Stimulated activated CD4-positive, alpha-beta T cell treated with anti-CD3 and anti-CD28 coated beads, Interleukin-4, amount 100 ng/mL, for 1 hour (primary cell): ENCODE results near the gene NTSR1.

ENCODE experiments used
- DNase-seq: peaks from one replicate; pipeline ENCODE4 v3.0.0-alpha.2; 2020

Gene NTSR1

GRCh38 chr20:62726716-62727583 is 18.3 kb downstream of the NTSR1 start:
- no peak for DNase-seq

DNA sequence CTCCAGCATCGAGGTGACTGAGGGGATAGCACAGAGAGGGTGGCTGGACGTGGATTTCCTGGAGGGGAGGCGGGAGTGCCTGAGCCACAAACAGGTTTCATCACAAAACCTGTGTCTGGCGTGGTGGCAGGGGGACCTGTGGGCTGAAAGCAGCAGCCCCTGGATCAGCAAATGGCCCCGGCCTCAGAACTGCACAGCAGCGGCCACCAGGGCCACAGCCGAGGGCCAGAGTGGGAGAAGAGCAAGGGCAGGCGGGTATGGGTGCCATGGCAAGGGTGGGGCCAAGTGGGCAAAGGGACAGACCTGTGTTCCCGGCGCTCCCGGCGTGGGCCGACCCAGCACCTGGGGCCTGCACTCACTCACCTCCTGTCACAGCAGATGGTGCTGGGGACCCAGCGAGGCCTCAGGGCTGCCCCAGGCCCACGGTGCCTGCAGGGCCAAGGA is 19.0 kb downstream of the NTSR1 start:
- no peak for DNase-seq

DNA sequence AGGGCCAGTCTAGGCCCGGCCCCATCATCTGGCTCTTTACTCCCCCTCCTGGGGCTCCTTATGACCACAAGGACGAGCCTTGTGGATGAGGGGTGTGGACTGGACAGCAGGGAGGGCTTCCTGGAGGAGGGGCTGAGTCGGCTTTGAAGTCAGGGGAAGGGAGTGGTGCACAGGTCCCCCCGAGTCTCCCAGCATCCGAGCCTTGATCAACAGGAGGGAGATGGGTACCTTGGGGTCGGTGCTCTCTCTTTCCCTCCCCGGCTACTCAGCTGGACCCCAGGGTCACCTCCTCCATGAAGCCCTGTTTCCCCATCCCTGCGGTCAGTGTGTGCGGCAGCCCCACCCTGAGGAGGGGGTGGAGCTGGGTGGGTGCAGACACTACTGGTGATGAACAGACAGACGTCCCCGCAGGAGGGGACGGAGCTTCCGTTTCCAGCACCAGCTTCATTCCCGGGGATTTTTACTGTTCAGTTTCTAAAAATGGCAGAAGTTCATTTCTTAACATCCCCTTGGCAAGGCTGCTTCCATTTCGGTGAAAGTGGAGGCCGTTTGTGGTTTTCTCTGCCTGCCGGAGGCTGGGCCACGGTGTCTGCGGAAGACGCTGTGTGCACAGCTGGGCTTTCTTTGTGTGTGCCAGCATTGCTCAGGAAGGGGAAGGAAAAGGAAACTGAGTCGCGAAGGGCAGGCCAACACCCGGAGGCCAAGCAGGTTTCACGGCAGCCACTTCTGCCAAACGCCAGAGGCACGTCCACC is 19.6 kb downstream of the NTSR1 start:
- DNase-seq = no peak

DNA sequence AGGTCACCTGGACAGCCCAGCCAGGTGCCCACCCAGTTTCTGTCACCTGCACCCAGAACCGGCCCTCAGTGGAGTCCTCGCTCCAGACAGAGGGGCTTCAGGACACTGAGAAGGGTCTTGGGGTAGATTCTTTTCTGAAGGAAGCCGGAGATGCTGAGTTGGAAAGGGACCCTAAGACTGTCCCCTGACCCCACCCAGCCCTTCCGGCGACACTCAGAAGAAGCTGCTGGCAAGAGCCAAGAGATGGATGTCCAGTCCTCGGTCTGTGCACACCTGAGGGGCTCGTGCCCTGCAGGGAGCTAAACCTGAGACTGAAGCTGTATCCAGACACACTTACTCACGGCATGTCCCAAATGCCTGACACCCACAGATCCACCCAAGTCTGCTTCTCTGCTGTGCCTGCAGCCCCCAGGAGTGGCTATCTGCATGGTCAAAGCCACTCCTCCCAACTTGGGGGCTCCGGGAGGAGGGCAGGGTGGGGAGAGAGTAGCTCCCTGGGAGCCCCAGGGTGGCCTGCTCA is 20.2 kb downstream of the NTSR1 start:
- DNase-seq = no peak

DNA sequence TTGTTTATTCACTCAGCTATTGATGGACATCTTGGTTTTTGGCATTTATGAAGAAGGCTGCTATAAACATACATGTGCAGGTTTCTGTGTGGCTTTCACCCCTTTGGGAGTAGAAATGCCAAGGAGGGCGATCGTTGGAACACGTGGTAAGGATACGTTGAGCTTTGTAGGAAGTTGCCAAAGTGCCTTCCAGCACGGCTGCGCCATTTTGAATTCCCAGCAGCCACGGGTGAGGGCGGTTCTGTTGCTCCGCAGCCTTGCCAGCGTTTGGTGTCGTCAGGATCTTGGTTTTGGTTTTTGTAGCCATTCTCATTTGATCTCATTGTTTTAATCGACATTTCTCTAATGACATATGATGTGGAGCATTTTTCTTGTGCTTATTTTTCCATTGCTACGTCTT is 21.8 kb downstream of the NTSR1 start:
- DNase-seq = no peak

DNA sequence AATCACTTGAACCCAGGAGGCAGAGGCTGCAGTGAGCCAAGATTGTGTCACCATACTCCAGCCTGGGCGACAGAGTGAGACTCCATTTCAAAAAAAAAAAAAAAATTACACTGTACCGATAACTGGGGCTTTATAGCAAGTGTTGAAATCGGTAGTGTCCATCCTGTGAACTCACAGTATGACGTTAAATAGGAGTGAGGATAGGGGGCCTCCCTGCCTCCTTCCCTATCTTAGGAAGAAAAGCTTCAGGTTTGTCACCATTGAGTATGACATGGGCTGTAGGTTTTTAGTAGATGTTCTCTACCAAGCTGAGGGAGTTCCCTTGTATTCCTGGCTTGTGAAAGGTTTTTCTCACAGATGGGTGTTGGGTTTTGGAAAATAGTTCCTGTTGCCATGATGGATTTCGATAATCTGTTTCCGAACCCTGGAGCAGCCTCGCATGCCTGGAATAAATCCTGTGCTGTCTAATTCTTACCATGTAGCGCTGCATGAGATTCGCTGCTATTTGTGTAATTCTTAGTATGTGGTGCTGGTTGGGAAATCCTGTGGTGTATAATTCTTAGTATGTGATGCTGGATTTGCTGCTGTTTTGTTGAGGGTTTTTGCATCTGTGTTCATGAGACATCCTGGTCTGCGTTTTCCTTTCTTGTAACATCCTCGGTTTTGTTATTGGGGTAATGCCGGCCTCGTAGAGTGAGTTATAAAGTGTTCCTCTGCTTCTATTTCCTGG is 23.6 kb downstream of the NTSR1 start:
- no peak for DNase-seq

- no peak for DNase-seq
Observed at GRCh38 chr20:62732842-62733525, 24.3 kb downstream of the NTSR1 start.

DNA sequence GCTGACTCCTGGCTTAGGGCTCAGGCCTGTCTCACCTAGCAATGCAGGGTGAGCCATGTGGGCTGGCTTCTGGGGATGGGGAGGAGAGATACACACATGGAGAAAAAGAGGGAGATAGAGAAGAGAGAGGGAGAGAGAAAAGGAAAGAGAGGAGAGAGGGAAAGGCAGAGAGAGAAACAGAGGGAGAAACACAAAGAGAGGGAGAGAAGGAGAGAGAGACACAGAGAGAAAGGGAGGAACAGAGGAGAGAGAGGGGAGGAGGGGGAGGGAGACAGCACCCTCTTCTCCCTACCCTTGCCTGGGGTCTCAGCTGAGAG is 24.8 kb downstream of the NTSR1 start:
- no peak for DNase-seq

- DNase-seq = no peak
Observed at GRCh38 chr20:62733891-62734290, 25.3 kb downstream of the NTSR1 start.

DNA sequence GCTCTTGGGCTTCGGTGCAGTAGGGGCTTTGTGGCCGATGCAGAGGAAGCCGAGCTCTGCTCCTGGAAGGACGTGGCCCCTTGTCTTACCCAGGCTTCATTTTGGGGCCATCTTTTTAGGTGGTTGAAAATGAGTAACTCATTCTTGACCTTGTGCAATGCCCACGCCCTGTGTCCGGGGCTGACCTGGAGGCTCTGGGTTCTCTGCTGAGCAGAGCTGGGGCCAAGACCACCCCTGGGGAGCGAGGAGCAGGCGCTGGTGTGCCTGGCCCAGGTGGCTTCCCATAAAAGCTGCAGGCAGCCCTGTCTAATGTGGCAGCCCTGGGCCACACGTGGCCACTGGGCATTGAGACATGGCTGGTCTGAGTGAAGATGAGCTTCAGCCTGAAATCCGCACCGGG is 25.7 kb downstream of the NTSR1 start:
- no peak for DNase-seq

GRCh38 chr20:62734881-62735280 is 26.2 kb downstream of the NTSR1 start:
- DNase-seq = no peak

DNA sequence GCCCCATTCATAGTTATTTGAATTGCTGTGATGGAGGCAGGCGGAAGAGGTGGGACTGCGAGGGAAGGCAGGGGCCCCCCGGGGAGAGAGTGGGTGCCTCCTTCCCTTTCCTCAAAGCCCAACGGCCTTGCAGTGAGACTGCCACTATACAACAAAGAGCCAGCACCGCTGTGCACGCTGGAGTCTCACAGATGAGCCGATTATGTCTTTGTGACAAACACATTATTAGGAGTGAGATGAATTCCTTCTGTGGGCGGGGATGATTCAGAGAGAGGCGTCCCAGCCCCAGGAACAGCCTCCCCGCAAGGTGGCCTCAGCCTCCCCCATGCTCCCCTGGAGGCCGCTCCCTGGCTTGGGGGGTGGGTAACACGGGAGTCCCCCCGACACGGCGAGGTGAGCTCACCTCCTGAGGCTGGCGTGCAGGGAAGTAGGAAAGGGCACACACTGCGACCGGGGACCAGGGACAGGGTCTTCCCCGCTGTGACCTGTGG is 26.7 kb downstream of the NTSR1 start:
- no peak for DNase-seq

- no peak for DNase-seq
Observed at GRCh38 chr20:62736026-62736406, 27.4 kb downstream of the NTSR1 start.

- DNase-seq = no peak
Observed at GRCh38 chr20:62736407-62737071, 27.9 kb downstream of the NTSR1 start.

DNA sequence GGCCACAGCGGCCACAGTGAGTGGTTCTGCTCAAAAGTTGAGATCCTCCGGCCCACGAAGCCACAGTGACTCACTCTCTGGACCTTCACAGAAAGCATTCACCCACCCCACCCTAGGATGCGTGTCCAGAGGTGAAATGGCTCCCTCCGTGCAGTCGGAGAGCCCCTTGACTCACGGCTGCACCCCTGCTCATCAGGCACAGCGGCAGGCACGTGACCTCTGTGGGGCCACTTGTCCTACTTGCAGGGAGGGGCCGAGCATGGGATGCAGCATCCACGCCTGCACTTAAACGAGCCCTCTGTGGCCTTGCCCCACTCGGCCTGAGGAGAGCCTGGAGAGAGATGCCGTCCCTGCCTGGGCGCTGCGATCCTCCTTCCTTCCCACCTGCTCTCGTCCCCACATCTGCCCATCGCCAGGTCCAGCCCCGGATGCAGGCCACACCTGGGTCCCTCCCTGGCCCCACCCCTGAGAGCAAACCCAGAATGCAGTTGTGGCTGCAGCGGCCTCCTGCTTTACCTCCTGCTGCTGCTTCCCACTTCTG is 28.7 kb downstream of the NTSR1 start:
- no peak for DNase-seq

- DNase-seq = no peak
Observed at GRCh38 chr20:62738025-62738881, 29.6 kb downstream of the NTSR1 start.

DNA sequence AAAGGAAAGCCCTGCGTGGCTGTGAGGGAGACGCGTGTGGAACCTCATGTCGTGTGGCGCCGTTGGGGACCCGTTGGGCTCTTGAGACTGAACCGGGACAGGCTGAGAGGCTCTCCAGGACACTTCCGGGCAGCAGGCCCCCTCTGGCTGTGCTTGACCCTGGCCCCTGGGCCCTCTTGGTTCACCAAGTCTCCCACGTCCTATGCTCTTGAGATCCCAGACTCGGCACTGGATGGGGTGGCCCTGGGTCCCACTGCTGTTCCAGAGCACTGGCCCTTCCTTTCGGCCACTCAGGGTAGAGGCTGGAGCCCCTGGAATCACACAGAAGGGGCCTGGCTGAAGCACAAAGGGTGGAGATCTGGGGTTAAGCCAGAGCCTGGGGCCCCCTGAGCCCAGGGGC is 30.4 kb downstream of the NTSR1 start:
- no peak for DNase-seq

GRCh38 chr20:62739581-62740285 is 31.1 kb downstream of the NTSR1 start:
- peak; percentile 37 for DNase-seq

GRCh38 chr20:62740286-62741141 is 31.9 kb downstream of the NTSR1 start:
- peak; percentile 64 for DNase-seq
